Chondrocyte (in vitro differentiated cells): Measurements from ENCODE around the gene MRPL20. TPM values are rescaled to one million over a fixed set of nuclear protein-coding genes. Genes with fewer than 3 reads are reported as not detected.
A peak's percentile ranks its signal among the peaks of the same experiment; 100 is the strongest.
"Not testable (repeated sequence)": the region's sequence is repeated elsewhere in the genome, so short reads cannot be mapped to it uniquely, and the experiment has no call there.

ENCODE experiments used
- DNase-seq: peaks from one replicate; pipeline ENCODE4 v3.0.0; 2021; ENCODE audit warnings: mixed read lengths, low spot score
- H3K27ac Mint-ChIP-seq: one replicate; pipeline ENCODE4 v1.8.0; 2021; ENCODE audit warnings: mild to moderate bottlenecking, moderate library complexity, mixed read lengths; ENCODE audit not compliant: unreplicated experiment
- H3K27me3 Mint-ChIP-seq: 2 replicates; pipeline ENCODE4 v1.8.0; 2021; ENCODE audit warnings: low read depth, mixed read lengths
- H3K36me3 Mint-ChIP-seq: 2 replicates; pipeline ENCODE4 v1.8.0; 2021; ENCODE audit warnings: low read depth, mixed read lengths
- H3K4me1 Mint-ChIP-seq: 2 replicates; pipeline ENCODE4 v1.8.0; 2021; ENCODE audit warnings: low read depth, mild to moderate bottlenecking, mixed read lengths
- H3K4me3 Mint-ChIP-seq: one replicate; pipeline ENCODE4 v1.8.0; 2021; ENCODE audit warnings: mild to moderate bottlenecking, moderate library complexity, mixed read lengths; ENCODE audit not compliant: unreplicated experiment
- H3K9me3 Mint-ChIP-seq: 2 replicates; pipeline ENCODE4 v1.8.0; 2021; ENCODE audit warnings: low read depth, mixed read lengths
- long read RNA-seq: library from polyadenylated mRNA; stranded (forward); transcript quantifications from one replicate; pipeline ENCODE4 v2.0.0, GENCODE V29; 2021
- total RNA-seq: library from RNA; stranded (reverse); gene quantifications from 3 replicates; pipeline ENCODE4 v1.2.1, GENCODE V29; 2021
- TF ChIP-seq, protein P1 (sequence below): fragments of 200-600 bp; sonication (generic); IDR thresholded peaks from 2 replicates; pipeline ENCODE4 v1.5.0; 2021; ENCODE audit warnings: antibody characterized with exemption, mild to moderate bottlenecking, moderate library complexity

MRPL20 gene
- 69.2 to 95.3 TPM (median 75.7 TPM) in 3 replicates for total RNA-seq
- long read RNA-seq, transcript MRPL20-201 (4 exons, 721 nt) = major isoform, 71 of 79 reads
- long read RNA-seq, partial matches to known transcripts = 3 of 79 reads
- long read RNA-seq, other reads (novel, unspliced or antisense) = 5 of 79 reads

DNA sequence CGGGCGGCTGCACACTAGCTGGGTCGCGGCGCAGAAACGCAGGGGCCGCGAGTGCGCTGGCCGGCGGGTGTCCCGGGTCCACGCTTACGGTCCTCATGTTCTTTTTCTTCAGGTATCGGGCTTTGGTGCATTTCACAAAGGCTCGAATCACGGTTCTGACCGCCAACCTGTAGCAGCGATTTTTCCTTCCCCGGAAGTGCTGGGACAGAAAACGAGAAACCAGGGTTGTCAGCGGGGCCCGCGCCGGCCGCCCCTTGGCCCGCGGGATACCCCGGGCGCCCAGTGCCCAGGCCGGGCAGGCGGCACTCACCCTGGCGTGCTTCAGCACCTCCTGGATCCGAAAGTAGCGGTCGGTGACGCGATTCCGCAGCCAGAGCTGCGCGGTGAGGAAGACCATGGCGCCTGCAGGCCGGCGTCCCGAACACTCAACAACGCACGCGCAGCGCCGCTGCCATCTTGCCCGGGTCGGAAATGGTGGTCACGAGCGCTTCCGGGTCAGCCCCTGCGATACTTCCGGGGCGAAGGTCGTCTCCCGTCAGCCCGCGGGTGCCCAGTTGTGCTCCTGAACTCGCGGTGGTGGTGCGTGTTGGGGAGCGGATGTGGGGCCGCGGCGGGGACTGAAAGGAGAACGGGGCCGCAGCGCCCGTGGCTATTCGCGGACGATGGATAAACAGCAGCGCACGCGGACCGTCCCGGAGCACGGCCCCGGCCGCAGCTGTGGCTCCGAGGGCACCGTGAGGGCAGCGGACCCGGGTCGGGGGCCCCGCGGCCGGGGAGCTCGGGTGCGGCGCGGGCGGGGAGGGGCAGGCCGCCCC is at the start of gene MRPL20:
TSS of gene MRPL20 (minus strand) at position 473 of the 815 bp plus-strand sequence. CDS start at position 397, 76 bp downstream.
- Mint-ChIP-seq H3K36me3 (peaks cover 13% of the 10 kb centered on the region), H3K9me3 (peaks cover 4% of the 10 kb centered on the region), H3K27ac (peak within 1 kb of the TSS; percentile 80), H3K4me1 (peaks cover 35% of the 10 kb centered on the region), H3K4me3 (peak within 1 kb of the TSS; percentile 85), H3K27me3 (no peaks in the 10 kb centered on the region)
- peak; percentile 96 for DNase-seq
- TF ChIP-seq, protein P1, sequence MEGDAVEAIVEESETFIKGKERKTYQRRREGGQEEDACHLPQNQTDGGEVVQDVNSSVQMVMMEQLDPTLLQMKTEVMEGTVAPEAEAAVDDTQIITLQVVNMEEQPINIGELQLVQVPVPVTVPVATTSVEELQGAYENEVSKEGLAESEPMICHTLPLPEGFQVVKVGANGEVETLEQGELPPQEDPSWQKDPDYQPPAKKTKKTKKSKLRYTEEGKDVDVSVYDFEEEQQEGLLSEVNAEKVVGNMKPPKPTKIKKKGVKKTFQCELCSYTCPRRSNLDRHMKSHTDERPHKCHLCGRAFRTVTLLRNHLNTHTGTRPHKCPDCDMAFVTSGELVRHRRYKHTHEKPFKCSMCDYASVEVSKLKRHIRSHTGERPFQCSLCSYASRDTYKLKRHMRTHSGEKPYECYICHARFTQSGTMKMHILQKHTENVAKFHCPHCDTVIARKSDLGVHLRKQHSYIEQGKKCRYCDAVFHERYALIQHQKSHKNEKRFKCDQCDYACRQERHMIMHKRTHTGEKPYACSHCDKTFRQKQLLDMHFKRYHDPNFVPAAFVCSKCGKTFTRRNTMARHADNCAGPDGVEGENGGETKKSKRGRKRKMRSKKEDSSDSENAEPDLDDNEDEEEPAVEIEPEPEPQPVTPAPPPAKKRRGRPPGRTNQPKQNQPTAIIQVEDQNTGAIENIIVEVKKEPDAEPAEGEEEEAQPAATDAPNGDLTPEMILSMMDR = no peak

DNA sequence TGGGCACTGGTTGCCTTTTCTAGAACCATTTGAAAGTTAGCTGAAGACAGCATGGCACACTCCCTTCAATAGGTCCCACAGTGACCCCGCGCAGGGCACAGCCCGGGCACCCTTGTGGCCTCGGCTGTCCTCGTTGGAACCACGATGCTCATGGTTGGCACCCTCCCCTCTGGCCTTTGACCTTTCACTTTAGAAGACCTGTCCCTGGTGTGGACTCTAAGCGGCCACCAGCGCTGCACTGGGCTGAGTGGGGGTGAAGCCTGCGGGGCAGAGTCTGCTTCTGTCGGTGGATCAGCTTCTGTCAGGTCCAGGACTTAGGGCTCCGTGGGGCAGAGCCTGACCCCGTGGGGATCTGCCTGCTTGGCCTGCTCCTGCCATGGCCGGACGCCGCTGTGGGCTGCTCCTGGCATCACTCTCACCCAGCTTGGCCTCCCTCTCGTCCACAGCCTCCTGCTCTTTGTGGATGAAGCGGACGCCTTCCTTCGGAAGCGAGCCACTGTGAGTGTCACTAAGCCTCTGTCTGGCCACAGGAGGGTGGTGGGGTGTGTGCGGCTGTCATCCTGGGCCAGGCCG is 49.7 kb upstream of the MRPL20 start:
- not testable (repeated sequence) for H3K4me3 Mint-ChIP-seq, H3K9me3 Mint-ChIP-seq, H3K36me3 Mint-ChIP-seq

DNA sequence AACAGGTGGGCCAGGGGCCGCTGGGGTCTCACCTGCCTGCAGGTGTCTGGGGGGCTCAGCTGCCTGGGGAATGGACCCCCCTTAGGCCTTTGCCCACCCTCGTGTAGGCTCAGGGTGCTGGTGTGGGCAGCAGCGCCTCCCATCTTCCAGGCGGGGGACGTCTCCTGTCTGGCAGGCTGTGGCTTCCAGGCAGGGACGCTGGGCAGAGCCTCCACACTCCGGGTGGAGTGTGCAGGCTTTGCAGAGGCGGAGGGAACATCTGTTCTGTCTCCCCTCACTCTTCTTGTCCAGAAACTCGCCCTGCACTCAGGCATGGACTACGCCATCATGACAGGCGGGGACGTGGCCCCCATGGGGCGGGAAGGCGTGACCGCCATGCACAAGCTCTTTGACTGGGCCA is 48.8 kb upstream of the MRPL20 start:
- not testable (repeated sequence) for DNase-seq, H3K4me1 Mint-ChIP-seq, H3K9me3 Mint-ChIP-seq, H3K36me3 Mint-ChIP-seq, H3K4me3 Mint-ChIP-seq, H3K27ac Mint-ChIP-seq, H3K27me3 Mint-ChIP-seq

More for the DNA sequence above, 49.7 kb upstream of the MRPL20 start:
- not testable (repeated sequence) for H3K27ac Mint-ChIP-seq, H3K27me3 Mint-ChIP-seq, H3K4me1 Mint-ChIP-seq, DNase-seq

DNA sequence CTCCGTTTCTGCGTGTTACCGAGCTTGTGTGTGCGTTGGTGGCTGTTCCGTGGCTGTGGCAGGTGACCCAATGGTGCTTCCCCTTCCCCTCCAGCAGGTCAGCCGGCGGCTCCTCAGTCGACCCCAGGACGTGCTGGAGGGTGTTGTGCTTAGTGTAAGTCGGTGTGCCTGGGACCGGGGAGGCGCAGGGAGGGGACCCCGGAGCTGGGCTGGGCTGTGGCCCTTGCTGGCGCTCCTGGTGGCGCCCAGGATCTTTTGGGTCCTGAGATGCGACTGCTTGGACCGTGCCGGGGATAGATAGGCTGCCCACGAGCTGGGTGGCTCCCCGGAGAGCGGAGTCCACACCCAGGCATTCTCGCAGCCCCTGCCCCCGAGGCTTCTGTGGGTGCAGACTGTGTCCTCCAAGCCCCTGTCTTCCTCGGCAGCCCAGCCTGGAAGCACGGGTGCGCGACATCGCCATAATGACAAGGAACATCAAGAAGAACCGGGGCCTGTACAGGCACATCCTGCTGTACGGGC is 48.3 kb upstream of the MRPL20 start:
- Mint-ChIP-seq H3K27ac (no peak overlapping the region), H3K4me3 (no peak overlapping the region), H3K36me3 (no peaks in the 10 kb centered on the region), H3K4me1 (no peaks in the 10 kb centered on the region), H3K27me3 (no peaks in the 10 kb centered on the region), H3K9me3 (no peaks in the 10 kb centered on the region)
- TF ChIP-seq, protein P1 = no peak
- no peak for DNase-seq

DNA sequence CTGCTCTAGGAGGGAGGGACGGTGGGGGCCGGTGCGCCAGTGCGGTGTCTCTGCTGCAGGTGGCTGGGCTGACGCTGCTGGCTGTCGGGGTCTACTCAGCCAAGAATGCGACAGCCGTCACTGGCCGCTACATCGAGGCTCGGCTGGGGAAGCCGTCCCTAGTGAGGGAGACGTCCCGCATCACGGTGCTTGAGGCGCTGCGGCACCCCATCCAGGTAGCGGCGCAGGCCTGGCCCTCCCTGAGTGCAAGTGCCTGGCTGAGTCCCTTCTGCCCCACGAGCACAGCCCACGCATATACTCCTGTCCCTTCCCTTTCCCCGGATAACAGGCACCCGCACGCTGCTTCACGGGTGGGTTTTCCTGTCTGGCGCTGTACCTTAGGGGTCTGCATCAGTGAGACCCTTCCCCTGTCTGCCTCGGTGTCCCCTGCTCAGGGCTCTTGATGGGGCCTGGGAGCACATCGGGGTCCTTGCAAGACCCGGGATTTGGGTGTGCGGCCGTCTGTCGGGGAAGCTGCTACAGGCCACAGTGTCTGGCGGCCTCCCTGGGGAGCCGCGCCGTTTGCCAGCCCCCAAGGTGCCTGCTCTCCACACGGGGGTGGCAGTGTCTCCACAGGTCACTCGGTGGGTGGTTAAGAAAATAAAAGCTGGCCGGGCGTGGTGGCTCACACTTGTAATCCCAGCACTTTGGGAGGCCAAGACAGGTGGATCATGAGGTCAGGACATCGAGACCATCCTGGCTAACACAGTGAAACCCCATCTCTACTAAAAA is 47.4 kb upstream of the MRPL20 start:
- not testable (repeated sequence) for H3K27me3 Mint-ChIP-seq, H3K36me3 Mint-ChIP-seq, H3K9me3 Mint-ChIP-seq, H3K4me3 Mint-ChIP-seq, H3K27ac Mint-ChIP-seq, H3K4me1 Mint-ChIP-seq, DNase-seq

DNA sequence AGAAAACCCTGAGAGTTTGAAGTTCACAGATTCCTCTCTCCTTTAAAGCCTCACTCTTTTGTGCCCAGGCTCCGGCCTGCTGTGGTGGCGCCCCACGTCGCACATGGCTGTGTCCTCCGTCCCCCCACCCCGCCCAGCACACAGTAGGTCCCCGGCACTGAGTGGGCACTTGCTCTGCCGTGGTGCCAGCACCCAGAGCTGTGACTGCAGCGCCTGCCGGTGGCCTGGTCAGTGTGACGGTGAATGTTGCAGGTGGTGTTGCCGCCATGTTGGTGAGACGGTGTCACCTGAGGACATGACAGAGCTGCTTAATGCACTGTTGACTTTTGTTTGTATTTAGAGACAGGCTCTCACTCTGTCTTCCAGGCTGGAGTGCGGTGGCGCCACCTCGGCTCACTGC is 45.8 kb upstream of the MRPL20 start:
- no peaks in the 10 kb centered on the region for H3K36me3 Mint-ChIP-seq
- H3K27ac Mint-ChIP-seq = no peak overlapping the region
- TF ChIP-seq, protein P1 = no peak
- H3K4me3 Mint-ChIP-seq = no peak overlapping the region
- no peaks in the 10 kb centered on the region for H3K9me3 Mint-ChIP-seq
- peaks cover 8% of the 10 kb centered on the region for H3K27me3 Mint-ChIP-seq
- DNase-seq = no peak
- H3K4me1 Mint-ChIP-seq = no peaks in the 10 kb centered on the region

DNA sequence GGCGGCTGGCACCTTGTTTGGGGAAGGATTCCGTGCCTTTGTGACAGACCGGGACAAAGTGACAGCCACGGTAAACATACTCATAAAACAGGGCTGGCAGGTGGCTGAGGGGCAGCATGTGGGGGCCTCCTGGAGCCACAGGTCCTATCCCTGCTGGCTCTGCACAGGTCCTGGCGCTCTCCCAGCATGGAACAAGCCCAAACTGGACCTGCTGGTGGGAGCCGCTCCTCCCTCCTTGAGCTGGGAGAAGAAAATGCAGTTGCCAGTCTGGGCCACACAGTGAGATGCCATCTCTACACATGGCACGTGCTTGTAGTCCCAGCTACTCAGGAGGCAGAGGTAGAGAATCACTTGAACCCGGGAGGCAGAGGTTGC is 45.3 kb upstream of the MRPL20 start:
- H3K27ac Mint-ChIP-seq, H3K27me3 Mint-ChIP-seq, H3K9me3 Mint-ChIP-seq, H3K4me1 Mint-ChIP-seq, DNase-seq, H3K36me3 Mint-ChIP-seq, H3K4me3 Mint-ChIP-seq: not testable (repeated sequence)
